BLaER1 (cell line): ENCODE data around the gene PPM1K.

Source experiments
- H3K27ac ChIP-seq: shearing (Covaris generic); formaldehyde crosslinking; 2 replicates; pipeline ENCODE4 v1.8.1; 2022
- H3K27me3 ChIP-seq: shearing (Covaris generic); formaldehyde crosslinking; 2 replicates; pipeline ENCODE4 v1.8.1; 2022
- H3K36me3 ChIP-seq: shearing (Covaris generic); formaldehyde crosslinking; 2 replicates; pipeline ENCODE4 v1.8.1; 2022
- H3K4me1 ChIP-seq: shearing (Covaris generic); formaldehyde crosslinking; 2 replicates; pipeline ENCODE4 v1.8.1; 2022
- H3K4me2 ChIP-seq: shearing (Covaris generic); formaldehyde crosslinking; 2 replicates; pipeline ENCODE4 v1.8.1; 2022
- H3K4me3 ChIP-seq: shearing (Covaris generic); formaldehyde crosslinking; 2 replicates; pipeline ENCODE4 v1.8.1; 2022
- H3K9ac ChIP-seq: shearing (Covaris generic); formaldehyde crosslinking; 2 replicates; pipeline ENCODE4 v1.8.1; 2022
- H3K9me3 ChIP-seq: shearing (Covaris generic); formaldehyde crosslinking; 2 replicates; pipeline ENCODE4 v1.8.1; 2022
- H4K20me1 ChIP-seq: shearing (Covaris generic); formaldehyde crosslinking; 2 replicates; pipeline ENCODE4 v1.8.1; 2022
- Cebpa-rat ChIP-seq: shearing (Covaris generic); IDR thresholded peaks from 2 replicates; pipeline ENCODE4 v1.8.1; 2022

PPM1K gene

DNA sequence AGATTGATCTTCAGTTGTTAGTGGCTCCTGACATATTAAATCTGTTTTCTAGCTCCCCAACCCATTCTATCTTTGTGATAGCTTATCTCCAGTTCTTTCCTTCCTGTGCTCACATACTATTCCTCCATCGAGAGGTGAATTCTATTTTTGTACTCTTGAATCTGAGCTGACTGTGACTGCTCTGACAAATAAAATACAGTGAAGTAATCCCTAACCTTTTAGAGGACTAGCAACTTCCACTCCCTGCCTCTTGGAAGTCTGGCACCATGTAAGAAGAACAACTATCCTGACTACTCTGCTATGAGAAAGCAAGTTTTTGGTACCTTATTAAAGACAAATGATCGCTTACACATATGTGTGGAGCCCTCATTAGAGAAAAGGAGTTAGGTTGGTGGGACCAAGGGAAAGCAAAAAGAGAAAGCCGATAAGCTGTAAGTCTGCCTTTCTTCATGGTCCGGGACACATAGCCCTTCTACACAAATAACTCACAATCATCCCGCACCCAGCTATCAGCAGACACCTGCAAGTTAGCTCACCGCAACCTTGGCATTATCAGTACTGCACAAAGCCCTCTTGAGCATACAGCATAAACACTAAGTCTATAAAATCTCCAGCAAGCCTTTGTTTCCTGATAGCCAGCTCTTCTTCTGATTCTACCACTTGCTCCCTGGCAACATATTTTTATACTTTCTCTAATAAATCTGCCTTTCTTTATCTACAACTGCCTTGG, 13.5 kb upstream of the PPM1K start:
- Histone ChIP-seq H3K4me2 (no peak overlapping the region), H3K36me3 (no peaks in the 10 kb centered on the region), H3K4me1 (no peaks in the 10 kb centered on the region), H3K27ac (no peak overlapping the region), H3K9ac (no peak overlapping the region), H3K4me3 (no peak overlapping the region), H4K20me1 (no peaks in the 10 kb centered on the region), H3K27me3 (no peaks in the 10 kb centered on the region), H3K9me3 (no peaks in the 10 kb centered on the region)
- no peak for TF ChIP-seq Cebpa-rat

DNA sequence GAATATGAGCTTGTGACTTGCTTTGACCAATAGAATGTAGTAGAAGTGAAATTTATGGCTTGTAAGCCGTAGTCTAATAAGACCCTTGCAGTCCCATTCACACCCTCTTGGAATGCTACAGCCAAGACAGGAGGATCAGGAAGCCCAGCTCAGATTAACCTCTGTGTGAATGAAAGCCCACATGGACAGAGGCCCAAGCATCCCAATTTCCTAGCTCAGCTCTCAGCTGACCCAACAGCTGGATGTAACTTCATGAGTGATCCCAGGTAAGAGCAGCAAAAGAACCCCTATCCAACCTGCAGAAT, 12.8 kb upstream of the PPM1K start:
- Histone ChIP-seq H3K4me2 (no peak overlapping the region), H3K27ac (no peak overlapping the region), H3K9me3 (no peaks in the 10 kb centered on the region), H3K4me1 (no peaks in the 10 kb centered on the region), H3K36me3 (no peaks in the 10 kb centered on the region), H3K27me3 (no peaks in the 10 kb centered on the region), H4K20me1 (no peaks in the 10 kb centered on the region), H3K9ac (no peak overlapping the region), H3K4me3 (no peak overlapping the region)
- TF ChIP-seq Cebpa-rat, result no peak

DNA sequence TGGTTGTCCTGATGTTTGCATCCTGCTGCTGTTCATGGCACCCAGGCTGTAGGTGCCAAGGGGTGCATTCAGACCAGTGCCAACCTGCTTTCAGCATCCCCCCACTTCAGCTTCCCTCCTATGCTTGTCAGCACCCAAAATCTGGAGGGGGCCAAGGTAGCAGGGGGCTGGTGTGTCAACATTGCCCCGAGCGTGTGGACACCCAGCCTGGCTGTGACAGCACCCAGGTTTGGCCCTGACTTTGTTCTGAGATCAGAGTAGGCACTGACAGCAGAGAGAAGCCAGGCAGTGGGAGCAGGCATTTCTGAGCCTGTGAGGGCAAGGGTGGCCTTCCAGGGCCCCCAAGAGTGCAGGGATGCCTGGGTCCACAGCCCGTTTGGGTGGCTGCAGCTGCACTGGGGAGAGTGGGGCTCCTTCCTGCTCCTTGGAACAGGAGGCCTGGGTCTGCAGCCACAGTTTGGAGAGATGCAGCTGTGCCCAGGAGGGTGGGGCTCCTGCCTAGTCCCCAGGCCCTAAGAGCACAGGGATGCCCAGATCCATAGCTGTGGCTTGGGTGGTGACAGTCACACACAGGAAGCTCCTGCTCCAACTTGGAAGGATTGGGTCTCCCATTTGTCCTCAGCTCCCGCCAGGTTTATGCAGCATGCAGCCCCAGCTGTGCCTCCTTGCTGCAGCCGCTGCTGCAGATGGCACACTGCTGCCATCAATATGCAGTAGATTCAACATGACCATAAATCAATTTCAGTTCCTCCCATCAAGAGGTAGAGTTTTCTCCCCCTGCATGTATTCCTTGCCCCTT, 12.3 kb upstream of the PPM1K start:
- H4K20me1 ChIP-seq, result no peaks in the 10 kb centered on the region
- H3K27me3 ChIP-seq, result no peaks in the 10 kb centered on the region
- TF ChIP-seq Cebpa-rat, result no peak
- no peaks in the 10 kb centered on the region for H3K9me3 ChIP-seq
- no peak overlapping the region for H3K4me2 ChIP-seq
- no peak overlapping the region for H3K27ac ChIP-seq
- H3K4me1 ChIP-seq, result no peaks in the 10 kb centered on the region
- no peak overlapping the region for H3K4me3 ChIP-seq
- no peaks in the 10 kb centered on the region for H3K36me3 ChIP-seq
- no peak overlapping the region for H3K9ac ChIP-seq

DNA sequence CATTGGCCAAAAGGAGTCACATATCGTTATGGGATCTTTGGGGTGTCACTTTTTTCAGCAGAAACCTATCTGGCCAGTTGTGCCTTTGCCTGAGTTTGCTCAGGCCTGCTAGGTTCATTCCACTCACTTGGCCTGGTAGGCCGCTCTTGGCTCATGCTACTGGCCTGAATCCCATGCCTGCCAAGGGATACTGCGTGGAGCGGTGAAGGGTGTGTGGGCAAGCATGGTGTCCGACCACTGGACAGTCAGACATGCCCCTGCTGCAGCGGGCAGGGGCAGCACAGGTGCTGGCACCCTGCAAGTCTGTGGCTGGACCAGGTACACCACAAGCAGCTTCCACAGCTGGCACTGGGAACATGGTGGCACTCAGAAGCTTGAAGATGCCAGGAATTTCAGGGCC, 11.3 kb upstream of the PPM1K start:
- no peaks in the 10 kb centered on the region for H4K20me1 ChIP-seq
- no peak for TF ChIP-seq Cebpa-rat
- no peaks in the 10 kb centered on the region for H3K36me3 ChIP-seq
- no peak overlapping the region for H3K4me2 ChIP-seq
- no peak overlapping the region for H3K9ac ChIP-seq
- no peak overlapping the region for H3K4me3 ChIP-seq
- no peaks in the 10 kb centered on the region for H3K9me3 ChIP-seq
- H3K27ac ChIP-seq, result no peak overlapping the region
- H3K27me3 ChIP-seq, result no peaks in the 10 kb centered on the region
- H3K4me1 ChIP-seq, result no peaks in the 10 kb centered on the region

DNA sequence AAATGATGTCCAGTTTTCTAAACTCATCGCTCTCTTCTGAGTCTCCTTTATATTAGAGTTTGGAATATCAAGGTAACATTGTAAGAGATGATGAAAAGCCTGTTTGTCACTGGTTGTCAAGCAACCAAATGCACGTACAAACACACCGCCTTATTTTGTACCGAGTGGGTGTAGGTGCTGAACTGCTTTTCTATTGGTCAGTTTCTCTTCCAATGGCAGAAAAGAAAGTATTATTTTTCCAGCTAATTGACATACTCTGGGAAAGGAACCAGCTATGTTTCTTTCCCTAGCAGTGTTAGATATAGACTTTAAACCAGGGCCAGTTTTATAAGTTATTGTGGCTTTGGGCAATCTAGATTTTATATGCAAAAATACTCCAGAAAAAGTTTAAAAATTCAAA, 6.6 kb upstream of the PPM1K start:
- Histone ChIP-seq H3K4me1 (no peaks in the 10 kb centered on the region), H3K4me3 (no peak overlapping the region), H3K27me3 (no peaks in the 10 kb centered on the region), H4K20me1 (no peaks in the 10 kb centered on the region), H3K9ac (no peak overlapping the region), H3K4me2 (no peak overlapping the region), H3K36me3 (no peaks in the 10 kb centered on the region), H3K9me3 (no peaks in the 10 kb centered on the region), H3K27ac (no peak overlapping the region)
- TF ChIP-seq Cebpa-rat, result no peak

DNA sequence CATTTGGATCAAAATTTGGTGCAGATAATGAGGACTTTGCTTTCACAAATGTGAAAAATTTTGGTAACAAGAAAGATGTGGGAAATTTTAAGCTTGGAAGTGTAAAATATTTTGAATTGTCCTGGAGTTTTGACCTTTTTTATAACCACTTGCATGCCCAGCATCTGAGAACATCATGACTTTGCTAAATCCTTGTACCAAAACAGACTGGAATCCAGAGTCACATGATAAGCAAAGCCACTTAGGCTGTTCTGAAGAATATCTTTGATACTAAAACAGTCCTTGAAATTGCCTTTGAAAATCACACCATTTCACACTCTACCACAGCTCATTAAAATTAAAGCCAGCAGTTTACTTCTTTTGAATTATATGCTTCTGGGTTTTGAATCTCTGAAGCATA, 2.5 kb upstream of the PPM1K start:
- TF ChIP-seq Cebpa-rat, result no peak
- Histone ChIP-seq H3K4me2 (no peak overlapping the region), H3K9me3 (no peaks in the 10 kb centered on the region), H3K27me3 (no peaks in the 10 kb centered on the region), H4K20me1 (no peaks in the 10 kb centered on the region), H3K9ac (no peak overlapping the region), H3K4me3 (no peak overlapping the region), H3K4me1 (peaks cover 25% of the 10 kb centered on the region), H3K36me3 (no peaks in the 10 kb centered on the region), H3K27ac (no peak overlapping the region)

DNA sequence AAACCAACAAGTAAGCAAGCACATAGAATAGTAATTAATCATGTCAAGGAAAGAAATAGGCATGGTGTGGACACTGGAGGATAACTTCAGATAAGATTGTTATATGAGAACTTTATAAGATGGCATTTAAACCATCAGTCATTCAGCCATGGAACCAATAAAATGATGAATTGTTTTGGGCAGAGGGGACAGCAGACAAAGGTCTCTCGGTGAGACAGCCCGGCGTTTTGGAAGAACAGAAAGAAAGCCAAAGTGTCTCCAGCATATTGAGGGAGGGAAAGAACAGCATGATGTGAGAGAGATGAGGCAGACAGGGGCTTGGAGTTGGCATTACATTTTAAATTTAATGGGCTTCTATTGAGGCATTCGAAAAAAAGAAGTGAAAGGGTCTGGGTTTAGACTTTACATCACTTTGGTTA, 883 bp upstream of the PPM1K start:
- no peak for TF ChIP-seq Cebpa-rat
- 0 out of 2 replicates have a peak, but pooled peaks cover 4% of the 10 kb centered on the region for H3K36me3 ChIP-seq
- H3K9me3 ChIP-seq, result no peaks in the 10 kb centered on the region
- H4K20me1 ChIP-seq, result no peaks in the 10 kb centered on the region
- H3K27me3 ChIP-seq, result no peaks in the 10 kb centered on the region
- no peak overlapping the region; the same call in 1 of the 2 replicates for H3K27ac ChIP-seq
- peak overlapping the region; percentile 84 for H3K4me2 ChIP-seq
- peaks cover 41% of the 10 kb centered on the region for H3K4me1 ChIP-seq
- peak overlapping the region; percentile 72 for H3K4me3 ChIP-seq
- H3K9ac ChIP-seq, result peak overlapping the region; percentile 56; the same call in 1 of the 2 replicates

DNA sequence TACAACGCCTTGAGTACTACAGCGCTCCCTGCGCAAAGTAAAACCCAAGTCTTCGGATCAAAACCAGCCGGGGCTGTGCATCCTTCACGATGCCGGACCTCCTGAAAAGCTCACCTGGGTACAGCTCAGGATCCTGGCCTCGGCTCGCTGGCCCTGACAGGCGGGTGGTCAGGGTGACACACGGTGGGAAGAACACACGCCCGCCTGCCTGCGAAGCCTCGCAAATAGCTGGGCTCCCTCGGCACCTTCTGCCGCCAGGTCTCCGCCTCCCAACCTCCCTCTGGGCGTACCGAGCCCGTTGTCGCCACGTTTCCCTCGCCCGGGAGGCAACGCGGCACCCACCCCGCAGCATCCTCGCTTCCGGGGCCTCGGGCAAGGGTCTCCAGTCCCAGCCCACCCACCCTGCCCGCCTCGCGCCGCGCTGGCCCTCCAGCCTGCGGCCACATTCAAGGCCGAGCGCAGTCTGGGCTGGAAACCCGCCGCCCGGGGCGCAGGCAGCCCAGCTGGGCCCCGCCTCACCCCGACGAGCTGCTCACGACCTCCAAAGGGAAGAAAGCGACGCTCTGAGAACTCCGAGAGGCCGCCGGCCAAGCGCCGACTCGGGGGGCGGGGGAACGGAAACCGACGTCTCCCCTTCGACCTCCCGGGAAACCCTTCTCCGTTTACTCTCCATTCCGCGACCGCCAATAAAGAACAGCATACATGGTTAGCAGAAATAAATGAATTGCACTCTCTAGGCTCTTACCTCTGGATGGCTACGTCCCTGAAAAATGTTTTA, 511 bp downstream of the PPM1K start:
- Histone ChIP-seq H3K36me3 (0 out of 2 replicates have a peak, but pooled peaks cover 4% of the 10 kb centered on the region), H3K4me1 (peaks cover 47% of the 10 kb centered on the region), H3K4me3 (peak overlapping the region; percentile 72), H3K27ac (peak overlapping the region; percentile 86), H4K20me1 (peaks cover 8% of the 10 kb centered on the region; the same call in 1 of the 2 replicates), H3K4me2 (peak overlapping the region; percentile 86), H3K9ac (peak overlapping the region; percentile 78), H3K9me3 (no peaks in the 10 kb centered on the region), H3K27me3 (no peaks in the 10 kb centered on the region)
- TF ChIP-seq Cebpa-rat, result no peak

DNA sequence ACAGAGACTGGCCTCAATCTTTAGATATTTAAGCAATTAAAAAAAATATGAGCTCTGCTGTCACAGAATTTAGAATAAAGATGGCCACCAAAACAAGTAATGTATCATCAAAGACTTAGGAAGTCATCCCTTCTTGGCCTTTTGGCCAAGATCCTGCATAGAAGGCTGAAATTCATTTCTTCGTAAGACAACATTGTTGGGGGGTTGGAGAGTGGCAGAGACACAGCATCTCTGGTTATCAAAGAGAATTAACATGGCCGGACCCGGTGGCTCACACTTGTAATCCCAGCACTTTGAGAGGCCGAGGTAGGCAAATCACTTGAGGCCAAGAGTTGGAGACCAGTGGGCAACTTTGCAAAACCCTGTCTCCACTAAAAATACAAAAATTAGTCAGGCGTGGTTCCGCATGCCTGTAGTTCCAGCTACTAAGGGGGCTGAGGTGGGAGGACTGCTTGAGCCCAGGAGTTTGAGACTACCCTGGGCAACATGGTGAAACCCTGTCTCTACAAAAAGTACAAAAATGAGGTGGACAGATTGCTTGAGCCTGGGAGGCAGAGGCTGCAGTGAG, 4.0 kb downstream of the PPM1K start:
- Histone ChIP-seq H3K27me3 (no peaks in the 10 kb centered on the region), H3K27ac (no peak overlapping the region), H3K9ac (no peak overlapping the region), H3K9me3 (no peaks in the 10 kb centered on the region), H3K4me2 (peak overlapping the region; percentile 86), H3K4me1 (peaks cover 71% of the 10 kb centered on the region), H3K4me3 (no peak overlapping the region), H3K36me3 (peaks cover 18% of the 10 kb centered on the region), H4K20me1 (peaks cover 21% of the 10 kb centered on the region; the same call in 1 of the 2 replicates)
- no peak for TF ChIP-seq Cebpa-rat
